Stimulated activated CD4-positive, alpha-beta T cell treated with anti-CD3 and anti-CD28 coated beads, Interleukin-15, amount 100 ng/mL, for 24 hours (primary cell): ENCODE results near the gene RNH1.

Source experiments
- DNase-seq: peaks from one replicate; pipeline ENCODE4 v3.0.0-alpha.2; 2020

RNH1 gene

DNA sequence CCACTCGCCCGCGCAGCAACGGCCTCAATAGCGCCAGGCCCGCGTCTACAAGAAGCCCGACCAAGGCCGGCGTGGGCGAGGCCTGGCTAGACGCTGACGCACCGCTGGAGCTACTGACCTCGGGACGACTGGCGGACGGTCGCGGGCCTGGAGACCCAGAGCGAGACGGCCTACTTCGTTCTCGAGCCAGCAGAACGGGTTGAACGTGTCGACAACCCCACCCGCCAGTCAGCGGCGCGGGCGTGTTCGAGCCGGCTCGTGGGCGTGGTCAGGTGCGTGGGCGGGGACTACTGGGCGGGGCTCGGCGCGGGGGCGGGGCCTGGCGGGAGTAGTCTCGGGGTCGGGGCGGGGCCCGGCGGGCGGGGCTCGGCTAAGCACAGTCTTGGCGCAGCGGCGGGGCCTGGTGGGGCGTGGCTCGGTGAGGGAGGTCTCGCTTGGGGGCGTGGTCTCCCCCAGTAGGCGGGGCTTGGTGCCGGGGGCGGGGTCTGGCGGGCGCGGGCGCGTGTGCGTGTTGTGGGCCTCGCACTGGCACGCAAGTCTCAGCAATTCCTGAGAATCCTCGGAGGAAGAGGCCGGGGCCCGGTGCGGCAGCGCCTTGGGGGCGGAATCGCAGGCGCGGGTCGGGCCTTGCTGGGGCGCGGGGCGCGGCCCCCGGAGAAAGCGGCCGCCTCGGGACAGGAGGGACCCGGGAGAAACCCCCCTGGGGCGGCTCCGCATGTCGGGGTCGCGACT lies at the start of gene RNH1:
TSS of gene RNH1 (minus strand) at position 248 of the 732 bp plus-strand sequence. CDS start 5,080 bp downstream, outside the sequence.
- peak; percentile 100 for DNase-seq

DNA sequence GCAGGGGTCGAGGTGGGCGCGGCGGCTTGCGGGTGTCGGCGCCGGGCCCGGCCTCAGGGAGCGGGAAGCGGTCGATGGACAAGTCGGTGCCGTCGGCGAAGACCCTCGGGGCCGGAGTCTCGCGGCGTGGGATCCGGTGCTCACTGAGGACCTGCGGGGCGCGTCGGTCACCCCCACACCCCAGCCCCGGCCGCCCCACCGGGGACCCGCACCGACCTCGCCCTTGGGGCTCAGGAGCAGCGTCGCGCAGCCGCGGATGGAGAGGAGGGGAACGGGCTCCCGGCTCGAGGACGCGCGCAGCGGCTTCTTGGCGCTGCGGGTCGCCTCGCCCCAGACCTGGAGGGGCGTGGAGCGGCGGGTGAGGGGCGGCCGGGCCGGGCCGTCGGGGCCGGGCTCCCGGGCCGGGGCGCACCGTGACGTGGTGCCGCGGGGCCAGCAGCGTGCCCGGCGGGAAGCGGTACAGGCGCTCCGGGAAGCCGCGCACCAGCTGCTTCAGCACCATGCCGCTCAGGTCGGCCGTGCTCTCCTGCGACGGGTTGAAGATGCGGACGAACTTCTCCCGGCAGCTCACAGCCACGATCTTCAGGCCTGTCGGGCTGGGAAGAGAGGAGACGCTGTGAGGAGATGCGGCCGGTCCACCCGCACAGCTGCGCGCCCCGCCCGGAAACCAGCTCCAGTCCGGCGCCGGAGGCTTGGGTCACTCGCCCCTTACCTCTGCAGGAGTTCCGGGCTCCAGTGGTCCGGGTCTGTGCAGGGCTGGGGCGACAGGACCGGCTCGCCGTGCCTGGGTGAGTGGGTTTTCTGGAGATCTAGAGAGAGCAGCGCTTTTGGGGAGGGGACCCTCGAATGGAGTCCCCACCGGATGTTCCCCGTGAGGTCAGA lies 49.0 kb upstream of the RNH1 start:
- peak; percentile 43 for DNase-seq

DNA sequence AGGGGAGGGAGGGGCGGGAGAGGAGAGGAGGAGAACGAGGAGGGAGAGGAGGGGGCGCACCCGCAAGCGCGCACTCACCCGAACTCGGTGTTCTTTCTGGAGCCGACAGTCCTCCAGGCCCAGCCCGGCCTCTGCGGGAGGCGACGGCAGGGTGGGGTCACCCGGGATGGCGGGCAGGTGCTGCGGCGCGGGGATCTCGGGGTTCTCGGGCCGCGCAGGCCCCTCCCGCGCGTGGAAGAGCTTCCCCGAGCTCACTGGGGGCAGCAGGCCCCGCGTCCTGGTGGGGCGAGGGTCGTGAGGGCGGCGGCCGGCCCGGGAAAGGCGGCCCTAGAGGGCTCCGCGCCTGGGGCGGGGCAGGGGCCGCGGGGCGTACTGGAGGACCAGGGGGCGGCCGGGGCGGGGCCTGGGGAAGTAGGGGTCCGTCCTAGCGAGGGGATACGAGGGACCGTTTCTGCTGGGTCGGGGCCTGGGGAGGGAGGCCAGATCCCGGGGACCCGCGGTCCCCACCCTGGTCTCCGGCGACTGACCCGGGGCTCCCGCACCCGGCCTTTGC lies 48.3 kb upstream of the RNH1 start:
- no peak for DNase-seq

DNA sequence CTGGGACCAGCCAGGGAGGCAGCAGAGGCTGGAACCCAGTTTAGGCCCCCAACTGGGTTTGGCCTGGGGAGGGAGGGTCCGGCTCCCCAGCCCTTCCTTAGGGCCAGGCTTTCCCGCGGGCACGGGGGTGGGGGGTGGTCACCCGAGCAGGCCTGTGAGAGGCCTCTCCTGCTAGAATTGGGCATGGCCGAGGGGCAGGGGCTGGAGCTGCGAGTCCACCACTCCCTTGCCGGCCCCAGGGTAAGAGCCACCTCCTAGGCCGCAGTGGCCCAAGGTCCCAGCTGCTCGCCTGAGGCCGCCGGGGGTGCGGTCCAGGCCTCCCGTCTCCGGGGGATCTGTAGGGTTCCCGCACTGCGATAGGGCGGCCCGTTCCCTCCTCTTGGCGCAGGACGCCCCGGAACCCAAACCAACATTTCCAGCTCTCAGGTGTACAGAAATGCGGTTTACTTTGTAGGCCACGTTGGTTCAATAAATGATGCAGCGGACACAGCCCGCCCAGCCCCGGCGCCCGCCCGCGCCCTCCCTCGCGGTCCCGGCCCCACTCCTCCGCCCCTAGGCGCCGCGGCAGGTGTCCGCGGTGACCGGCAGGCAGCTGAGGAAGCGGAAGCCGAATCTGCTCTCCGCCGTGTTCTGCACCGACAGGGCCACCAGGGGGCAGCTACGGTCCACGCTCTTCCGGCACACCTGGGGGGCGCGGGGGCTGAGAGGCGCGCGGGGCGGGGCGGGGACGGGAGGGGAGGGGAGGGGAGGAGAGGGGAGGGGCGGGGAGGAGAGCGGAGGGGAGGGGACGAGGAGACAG lies 47.6 kb upstream of the RNH1 start:
- DNase-seq, result peak; percentile 83

DNA sequence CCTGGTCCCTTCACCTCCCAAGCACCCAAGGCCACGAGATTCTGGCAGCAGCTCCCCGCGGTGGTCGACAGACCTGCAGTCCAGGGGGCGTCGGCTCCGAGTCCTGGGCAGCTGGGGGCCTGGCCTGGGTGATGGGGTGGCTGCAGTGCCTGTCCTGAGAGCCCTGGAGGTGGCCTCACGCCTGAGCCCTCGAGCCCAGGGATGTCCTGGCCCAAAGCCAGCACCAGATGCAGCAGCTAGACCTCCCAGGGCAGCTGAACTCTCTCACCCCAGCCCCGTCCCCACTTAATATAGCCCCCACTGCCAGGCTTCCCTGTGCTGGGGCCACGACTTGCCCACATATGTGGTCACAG lies 46.9 kb upstream of the RNH1 start:
- no peak for DNase-seq

DNA sequence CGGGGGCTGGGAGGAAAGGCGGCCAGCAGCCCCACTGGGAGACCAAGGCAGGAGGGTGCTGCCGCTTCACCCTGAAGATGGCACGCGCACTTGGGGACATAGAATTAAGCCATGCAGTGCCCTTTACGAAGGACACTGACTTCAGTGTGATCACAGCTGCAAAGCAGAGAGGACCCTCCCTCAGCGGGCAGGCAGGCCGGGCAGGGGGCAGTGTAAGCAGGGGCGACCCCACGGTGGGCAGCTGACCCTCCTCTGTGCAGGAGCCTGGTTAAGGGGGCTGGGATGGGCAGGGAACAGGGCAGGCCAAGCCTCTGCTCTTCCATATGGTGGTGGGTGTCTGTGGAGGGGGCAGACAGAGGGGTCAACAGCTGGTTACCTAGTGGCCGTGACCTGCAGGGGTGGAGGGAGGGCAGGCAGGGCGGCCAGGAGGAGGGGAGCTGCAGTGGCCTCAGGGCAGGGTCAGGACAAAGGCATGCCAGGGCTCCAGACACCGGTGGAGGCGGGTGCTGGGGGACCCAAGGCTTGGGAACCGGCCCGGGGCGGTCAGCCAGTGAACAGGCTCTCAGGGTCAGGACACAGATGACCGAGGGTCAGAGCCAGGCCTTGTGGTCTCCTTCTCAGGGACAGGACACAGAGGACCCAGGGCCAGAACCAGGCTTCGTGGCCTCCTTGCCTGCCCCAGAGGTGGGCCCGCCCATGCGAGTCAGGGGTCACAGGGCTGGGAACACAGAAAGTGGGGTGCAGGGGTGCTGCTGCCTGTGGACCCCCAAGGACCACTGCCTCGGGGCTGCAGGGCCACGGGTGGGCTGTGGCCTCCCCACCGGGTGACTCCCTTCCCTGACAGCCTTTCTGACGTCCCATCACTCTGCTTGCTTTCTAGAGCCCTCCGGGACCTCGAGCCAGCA lies 46.3 kb upstream of the RNH1 start:
- no peak for DNase-seq

DNA sequence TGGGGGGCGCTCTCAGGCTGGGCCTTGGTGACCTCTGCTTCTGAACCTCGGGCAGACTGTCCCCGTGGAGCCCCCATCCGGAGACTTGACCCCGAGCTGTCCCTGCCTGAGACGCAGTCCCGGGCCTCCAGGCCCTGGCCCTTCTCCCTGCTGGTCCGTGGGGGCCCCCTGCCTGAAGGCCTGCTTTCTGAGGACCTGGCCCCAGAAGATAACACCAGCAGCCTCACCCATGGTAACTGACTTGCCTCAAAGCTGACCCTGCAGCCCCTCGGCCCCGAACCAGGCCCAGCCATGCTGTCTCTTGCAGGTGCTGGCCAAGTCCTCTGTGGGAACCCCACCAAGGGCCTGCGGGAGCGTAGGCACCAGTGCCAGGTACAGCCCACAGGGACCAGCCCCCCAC lies 44.6 kb upstream of the RNH1 start:
- no peak for DNase-seq

DNA sequence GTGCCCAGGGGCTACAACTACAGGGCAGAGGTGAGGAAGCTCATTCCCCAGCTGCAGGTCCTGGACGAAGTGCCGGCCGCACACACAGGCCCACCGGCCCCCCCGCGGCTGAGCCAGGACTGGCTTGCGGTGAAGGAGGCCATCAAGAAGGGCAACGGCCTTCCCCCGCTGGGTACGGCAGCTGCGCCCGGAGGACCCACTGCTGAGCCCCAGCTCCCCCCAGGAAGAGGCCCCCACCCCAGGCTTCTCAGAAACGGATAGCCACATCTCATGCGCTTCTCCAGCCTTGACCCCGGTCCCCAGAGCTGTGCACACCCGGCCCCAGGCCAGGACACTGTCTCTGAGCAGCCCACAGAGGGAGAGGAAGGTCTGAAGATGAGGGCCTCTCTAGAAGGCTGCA lies 44.1 kb upstream of the RNH1 start:
- no peak for DNase-seq

DNA sequence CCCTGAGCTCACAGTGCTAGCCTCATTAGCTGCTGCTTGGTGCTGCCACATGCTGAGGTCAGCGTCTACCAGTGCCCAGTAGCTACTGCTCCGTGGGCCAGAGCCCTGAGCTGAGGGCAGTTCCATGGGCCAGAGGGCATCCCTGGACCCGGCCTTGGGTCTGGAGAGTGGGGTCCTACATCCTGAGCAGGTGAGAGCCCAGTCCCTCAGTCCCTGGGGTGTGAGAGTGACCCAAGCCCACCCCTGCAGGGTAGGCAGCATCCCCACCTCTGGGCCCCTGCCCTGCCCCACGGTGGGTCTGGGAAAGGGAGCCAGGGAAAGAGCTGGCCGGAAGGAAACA lies 43.7 kb upstream of the RNH1 start:
- no peak for DNase-seq

DNA sequence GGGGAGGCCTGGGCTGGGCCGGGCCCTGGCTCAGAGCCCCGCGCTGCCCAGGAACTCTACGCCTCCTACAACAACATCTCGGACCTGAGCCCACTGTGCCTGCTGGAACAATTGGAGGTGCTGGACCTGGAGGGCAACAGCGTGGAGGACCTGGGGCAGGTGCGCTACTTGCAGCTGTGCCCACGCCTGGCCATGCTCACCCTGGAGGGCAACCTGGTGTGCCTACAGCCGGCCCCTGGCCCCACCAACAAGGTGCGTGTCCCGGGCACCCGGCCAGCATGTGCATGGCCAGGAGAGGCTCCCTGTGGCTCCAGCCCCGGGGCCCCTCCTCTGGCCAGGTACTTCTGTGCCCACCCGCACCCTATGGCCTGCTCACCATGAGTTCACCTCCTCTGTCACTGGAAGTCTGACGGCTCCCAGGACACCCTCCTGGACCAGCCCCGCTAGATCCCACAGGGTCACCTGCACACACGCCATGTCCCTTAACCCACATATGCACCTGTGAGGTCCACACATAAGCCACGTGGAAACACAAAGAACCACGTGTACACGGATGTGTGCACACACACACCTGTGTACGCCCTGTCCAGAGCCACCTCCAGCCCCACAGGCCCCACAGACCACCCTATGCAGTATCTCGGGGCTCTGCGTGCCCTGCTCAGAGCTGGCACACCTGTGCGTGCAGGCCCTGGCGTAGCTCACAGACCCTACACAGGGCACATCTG lies 43.1 kb upstream of the RNH1 start:
- DNase-seq, result no peak

DNA sequence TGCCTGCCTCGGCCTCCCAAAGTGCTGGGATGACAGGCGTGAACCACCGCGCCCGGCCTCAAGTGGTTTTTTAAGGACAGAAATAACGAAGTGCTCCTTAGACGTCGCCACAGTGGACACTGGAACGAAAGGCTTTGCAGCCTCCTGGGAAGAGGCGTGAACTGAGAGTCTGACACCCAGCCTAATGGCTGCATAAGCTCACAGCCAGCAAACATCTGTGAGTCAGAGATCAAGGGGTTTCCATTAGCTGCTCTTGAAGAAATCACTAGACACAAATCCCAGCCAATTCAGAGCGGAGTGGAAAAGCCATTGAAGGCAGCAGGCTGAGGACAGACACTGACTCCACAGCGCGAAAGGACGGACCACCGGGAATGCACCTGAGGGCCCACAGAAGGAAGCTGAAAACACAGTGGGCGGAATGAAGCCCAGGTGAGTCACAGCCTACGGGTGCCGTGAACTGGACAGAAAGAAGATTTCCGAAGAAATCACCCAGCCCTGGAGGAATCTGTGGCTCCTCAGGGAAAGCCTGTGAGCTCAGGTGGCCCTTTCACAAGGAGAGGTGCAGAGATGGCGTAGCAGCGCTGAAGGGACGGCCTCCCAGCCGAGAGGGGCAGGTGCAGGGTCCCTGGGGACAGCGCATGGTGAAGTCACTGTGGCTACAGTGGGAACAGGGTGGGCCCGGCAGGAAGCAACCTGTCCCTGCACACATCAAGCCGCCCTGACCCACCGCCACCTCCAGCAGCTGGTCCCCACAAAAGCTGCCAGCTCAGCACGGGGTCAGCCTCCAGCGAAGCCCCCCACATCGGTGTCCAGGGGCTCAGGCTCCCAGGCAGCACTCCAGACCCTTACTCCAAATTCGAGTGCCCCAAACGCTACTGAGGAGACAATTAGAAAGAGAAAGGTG lies 41.9 kb upstream of the RNH1 start:
- no peak for DNase-seq

DNA sequence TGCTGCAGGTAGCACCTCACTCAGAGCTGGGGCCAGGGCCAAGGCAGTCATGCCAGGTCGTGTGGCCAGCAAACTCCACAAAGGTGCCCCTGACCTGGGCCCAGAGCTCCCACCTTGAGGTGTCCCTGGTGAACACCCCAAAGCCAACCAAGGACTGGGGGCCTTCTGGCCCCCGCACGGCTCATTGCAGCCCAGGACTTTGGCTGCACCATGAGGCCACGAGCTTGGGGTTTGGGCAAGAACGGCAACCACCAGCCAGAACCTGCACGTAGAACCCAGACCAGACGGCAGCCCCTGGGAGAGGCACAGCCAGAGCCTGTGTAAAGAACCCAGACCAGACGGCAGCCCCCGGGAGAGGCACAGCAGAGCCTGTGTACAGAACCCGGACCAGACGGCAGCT lies 38.1 kb upstream of the RNH1 start:
- no peak for DNase-seq

DNA sequence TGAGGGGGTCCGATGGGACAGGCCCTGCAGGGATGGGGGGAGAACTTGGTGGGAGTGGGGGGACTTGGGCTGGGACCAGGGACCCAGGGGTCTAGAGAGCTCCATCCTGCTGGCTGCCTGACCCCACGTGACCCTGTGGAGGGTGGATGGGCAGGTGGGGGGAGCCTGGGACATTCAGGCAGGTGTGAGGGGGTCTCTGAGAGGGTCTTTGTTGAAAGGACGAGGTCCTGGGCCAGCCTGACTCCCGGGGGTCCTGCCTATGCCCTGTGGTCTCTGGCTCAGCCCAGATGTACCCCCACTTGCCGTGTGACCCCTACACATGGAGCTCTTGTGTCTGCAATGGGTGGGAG lies 37.8 kb upstream of the RNH1 start:
- DNase-seq, result no peak

DNA sequence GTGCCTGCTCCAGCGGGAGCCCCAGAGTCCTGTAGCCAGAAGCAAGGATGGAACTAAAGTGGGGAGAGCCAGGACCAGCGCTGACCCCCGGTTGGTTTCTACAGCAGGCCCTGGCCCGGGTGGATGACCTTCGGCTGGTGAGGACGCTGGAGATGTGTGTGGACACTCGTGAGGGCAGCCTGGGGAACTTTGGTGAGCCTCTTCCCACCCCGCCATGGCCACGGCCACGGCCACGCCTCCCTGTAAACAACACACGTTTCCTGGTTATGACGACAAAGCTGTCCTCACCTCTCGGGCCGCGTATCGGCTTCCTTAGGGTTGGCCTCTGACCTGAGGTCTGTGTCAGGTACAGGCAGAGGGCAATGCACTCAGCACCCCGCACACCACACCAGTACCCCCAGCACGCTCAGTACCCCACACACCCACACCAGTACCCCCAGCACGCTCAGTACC lies 34.4 kb upstream of the RNH1 start:
- DNase-seq, result no peak

DNA sequence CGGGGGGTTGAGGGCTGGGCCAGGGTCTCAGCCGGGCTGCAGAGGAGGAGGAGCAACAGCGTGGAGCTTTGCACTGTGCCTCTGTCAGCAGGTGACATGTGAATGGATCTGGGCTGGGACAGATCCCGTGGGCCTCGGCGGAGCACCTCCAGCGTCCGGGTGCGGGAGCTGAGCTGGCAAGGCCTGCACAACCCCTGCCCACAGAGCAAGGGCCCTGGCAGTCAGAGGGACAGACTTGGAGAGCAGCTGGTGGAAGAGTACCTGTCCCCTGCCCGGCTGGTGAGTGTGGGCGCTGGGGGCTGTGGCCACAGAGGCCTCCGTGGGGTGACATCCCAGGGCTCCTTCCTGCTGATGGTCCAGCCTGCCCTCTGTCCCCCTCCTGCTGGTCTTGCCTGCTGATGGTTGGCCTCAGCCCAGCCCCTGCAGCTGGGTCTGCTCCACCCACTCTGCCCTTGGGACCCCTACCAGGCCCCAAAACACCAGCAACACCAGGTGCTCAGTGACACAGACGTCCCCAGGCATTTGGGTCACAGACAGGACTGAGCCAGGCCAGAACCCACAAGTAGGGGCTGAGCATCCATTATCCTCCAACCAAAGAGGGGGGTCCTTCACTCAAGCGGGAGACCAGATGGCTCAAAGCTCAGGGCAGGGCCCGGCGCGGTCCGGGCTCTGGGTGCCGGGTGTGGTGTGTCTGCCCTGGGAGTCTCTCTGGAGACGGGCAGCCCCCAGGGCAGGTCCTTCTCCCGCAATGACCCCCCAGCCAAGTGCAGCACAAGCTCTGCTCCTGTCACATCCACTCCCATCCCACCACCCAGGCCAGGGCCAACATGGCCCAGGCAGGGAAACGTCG lies 33.8 kb upstream of the RNH1 start:
- no peak for DNase-seq

DNA sequence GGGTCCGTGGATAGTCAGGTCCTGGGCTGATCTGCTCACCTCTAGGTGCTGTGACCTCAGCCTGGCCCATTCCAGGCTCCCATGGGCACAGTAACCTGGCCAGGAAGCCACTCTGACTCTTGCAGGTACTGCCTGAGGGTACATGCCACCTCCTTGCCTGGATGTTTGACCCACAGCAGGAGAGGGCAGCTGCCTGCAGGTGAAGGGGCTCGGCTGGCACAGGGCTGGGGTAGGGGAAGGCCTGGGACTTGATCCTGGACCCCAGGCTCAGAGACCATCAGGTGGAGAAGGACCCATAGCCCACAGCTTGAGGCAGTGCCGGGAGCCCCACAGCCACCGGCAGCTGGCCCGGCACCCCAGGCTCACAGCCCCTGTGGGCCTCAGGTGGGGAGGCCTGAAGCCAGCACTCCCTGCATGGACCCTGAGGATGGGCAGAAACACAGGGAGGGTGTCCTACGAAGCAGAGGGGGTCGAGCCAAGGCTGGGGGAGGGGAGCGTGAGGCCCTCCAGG lies 33.0 kb upstream of the RNH1 start:
- DNase-seq, result no peak

DNA sequence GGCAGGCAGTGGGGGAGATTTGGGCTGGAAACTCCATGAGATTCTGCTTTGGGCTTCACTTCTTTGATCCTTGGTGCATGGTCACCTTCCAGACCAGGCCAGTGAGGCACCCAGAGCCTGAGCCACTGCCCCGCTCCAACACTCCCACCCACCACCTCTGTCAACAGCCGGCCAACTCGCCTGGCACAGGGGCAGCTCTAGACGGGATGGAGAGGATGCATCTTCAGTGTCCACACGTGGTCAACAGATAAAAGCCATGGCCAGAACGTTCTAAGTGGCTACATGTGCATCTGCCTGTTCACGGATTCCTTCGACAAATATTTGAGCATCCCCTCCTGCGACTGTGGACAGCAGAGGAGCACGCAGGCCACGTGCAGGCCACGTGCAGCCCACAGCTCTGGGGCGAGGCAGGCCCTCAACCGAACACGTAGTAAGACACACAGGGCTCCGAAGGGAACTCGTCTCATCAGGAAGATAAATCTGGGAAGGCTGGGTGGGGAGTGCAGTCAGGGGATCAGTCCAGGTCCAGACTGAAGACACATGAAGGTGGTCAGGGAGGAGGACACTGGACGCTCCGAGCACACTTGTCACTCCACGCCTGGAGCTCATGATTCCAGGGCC lies 31.5 kb upstream of the RNH1 start:
- no peak for DNase-seq

DNA sequence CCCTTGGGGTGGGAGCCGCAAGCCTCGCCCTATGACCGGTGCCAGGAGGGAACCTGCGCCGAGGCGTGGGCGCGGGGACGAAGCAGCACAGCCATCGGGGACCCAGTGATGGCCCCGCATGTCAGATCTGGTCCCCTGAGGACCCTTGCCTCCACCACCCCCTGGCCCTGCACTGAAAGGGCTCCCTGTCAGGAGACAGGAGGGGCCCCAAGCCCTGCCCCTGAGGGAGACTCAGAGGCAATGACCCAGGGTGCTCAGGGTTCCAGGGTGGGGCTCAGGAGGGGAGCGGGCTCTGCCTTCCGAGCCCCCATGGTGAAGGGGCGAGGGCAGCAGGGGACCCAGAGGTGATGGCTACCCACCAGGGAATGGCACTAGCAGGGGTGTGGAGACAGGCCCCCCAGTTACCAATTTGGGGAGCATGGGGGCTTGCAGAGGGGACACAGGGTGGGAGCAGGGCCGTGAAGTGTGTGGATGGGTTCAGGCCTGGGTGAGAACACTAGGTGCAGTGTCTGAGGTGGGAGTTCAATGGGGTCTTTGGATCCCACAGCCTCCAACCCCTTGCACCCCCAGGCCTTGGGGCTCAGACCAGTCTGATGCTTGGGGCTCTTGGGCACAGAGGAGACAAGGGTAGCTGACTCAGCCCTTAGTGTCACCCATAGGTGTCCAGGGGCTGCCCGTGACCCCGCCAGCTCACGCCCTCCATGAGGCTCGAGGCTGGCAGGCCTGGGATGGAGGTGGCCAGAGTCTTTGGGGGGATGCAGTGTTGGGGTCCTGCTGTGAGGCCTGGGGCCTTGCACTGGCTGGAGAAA lies 30.8 kb upstream of the RNH1 start:
- no peak for DNase-seq
